KMS-11 (cell line): Measurements from ENCODE around the gene LOXHD1.

Experiments used
- H2AFZ ChIP-seq: fragments of 200-600 bp; sonication (generic); 2 replicates; pipeline ENCODE4 v1.6.1; 2016; ENCODE audit warnings: antibody characterized with exemption, mixed run types, low read depth
- H3K27ac ChIP-seq: fragments of 200-600 bp; sonication (generic); 2 replicates; pipeline ENCODE4 v1.6.1; 2016; ENCODE audit warnings: mild to moderate bottlenecking, mixed run types
- H3K27me3 ChIP-seq: fragments of 200-600 bp; sonication (generic); 2 replicates; pipeline ENCODE4 v1.6.1; 2017; ENCODE audit warnings: mild to moderate bottlenecking, low read depth, mixed run types, moderate library complexity; ENCODE audit not compliant: insufficient read depth
- H3K36me3 ChIP-seq: fragments of 200-600 bp; sonication (generic); 2 replicates; pipeline ENCODE4 v1.6.1; 2017; ENCODE audit warnings: mild to moderate bottlenecking, mixed run types; ENCODE audit not compliant: insufficient read depth
- H3K4me1 ChIP-seq: fragments of 200-600 bp; sonication (generic); 2 replicates; pipeline ENCODE4 v1.6.1; 2016; ENCODE audit warnings: mild to moderate bottlenecking, low read depth, mixed run types; ENCODE audit not compliant: poor library complexity, severe bottlenecking
- H3K4me2 ChIP-seq: fragments of 200-600 bp; sonication (generic); 2 replicates; pipeline ENCODE4 v1.7.0; 2016; ENCODE audit warnings: mild to moderate bottlenecking, mixed run types
- H3K4me3 ChIP-seq: fragments of 200-600 bp; sonication (generic); IDR thresholded peaks from 2 replicates; pipeline ENCODE4 v1.6.1; 2017; ENCODE audit warnings: low read depth, low read length, mixed read lengths; ENCODE audit not compliant: insufficient read depth
- H3K79me2 ChIP-seq: fragments of 200-600 bp; sonication (generic); 2 replicates; pipeline ENCODE4 v1.6.1; 2016; ENCODE audit warnings: low read depth, mixed run types; ENCODE audit not compliant: insufficient read depth
- H3K9ac ChIP-seq: fragments of 200-600 bp; sonication (generic); 2 replicates; pipeline ENCODE4 v1.6.1; 2016; ENCODE audit warnings: mild to moderate bottlenecking, mixed run types
- H4K20me1 ChIP-seq: fragments of 200-600 bp; sonication (generic); 2 replicates; pipeline ENCODE4 v1.6.1; 2016; ENCODE audit warnings: mild to moderate bottlenecking, mixed run types; ENCODE audit not compliant: insufficient read depth
- TF ChIP-seq, protein P1 (sequence below): fragments of 200-600 bp; sonication (generic); conservative IDR thresholded peaks from 2 replicates; pipeline ENCODE4 v1.6.1; 2017; ENCODE audit warnings: low read depth, mild to moderate bottlenecking, antibody characterized with exemption, low read length, moderate library complexity, mixed read lengths

LOXHD1 gene

DNA sequence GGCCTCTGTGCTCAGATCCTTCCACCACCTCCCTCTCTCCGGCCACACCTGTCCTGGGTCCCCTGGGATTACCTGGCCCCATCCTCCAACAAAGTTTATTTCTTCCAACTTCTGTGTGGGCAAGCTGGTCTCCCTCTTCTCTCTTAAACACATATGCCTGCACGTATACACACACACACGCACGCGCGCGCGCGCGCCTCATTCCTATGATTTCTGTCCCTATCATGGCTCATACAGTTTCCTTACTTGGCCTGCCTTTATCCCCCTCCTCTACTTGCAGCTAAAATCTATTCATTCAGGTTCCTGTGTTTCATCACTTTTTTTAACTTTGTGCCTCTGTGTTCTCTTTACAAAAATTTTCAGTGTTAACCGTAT, 96.4 kb downstream of the LOXHD1 start:
- TF ChIP-seq, protein P1, sequence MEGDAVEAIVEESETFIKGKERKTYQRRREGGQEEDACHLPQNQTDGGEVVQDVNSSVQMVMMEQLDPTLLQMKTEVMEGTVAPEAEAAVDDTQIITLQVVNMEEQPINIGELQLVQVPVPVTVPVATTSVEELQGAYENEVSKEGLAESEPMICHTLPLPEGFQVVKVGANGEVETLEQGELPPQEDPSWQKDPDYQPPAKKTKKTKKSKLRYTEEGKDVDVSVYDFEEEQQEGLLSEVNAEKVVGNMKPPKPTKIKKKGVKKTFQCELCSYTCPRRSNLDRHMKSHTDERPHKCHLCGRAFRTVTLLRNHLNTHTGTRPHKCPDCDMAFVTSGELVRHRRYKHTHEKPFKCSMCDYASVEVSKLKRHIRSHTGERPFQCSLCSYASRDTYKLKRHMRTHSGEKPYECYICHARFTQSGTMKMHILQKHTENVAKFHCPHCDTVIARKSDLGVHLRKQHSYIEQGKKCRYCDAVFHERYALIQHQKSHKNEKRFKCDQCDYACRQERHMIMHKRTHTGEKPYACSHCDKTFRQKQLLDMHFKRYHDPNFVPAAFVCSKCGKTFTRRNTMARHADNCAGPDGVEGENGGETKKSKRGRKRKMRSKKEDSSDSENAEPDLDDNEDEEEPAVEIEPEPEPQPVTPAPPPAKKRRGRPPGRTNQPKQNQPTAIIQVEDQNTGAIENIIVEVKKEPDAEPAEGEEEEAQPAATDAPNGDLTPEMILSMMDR = no peak
- no peak overlapping the region for H3K27ac ChIP-seq
- no peaks in the 10 kb centered on the region for H3K4me1 ChIP-seq

DNA sequence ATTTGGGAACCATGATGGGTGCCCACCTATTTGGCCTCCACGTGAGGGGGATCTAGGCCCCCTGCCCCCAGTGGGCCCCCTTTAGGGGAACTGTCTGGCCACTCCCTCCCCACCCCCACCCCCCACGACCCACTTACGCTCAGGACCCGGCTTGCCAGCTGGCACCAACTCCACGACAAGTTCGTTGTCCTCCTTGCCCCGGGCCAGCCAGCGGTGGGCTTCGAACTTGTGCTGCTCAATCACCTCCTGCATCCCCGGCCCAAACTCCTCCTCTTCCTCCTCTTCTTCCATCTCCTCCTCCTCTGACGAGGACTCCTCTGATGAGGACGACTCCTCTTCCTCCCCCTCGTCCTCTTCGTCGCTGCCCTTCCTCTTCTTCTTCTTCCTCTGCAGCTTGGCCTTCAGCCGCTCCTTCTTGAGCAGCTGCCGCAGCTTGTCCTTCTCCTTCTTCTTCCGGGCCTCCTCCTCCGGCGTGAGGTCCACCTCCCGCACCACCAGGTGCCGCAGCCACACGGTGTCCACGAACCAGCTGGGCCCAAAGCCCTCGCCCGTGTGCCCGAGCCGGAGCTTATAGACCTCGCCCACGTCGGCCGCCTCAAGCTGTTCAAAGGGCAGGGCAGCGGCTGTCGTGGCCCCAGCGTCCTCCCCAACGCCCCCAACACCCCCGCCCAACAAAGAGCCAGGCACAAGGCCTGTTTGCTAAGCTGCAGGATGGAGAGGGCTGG, 96.9 kb downstream of the LOXHD1 start:
- H3K9ac ChIP-seq = no peak overlapping the region
- no peaks in the 10 kb centered on the region for H3K36me3 ChIP-seq
- no peak overlapping the region for H3K4me2 ChIP-seq
- no peak overlapping the region for H3K27ac ChIP-seq
- H3K79me2 ChIP-seq = no peaks in the 10 kb centered on the region
- TF ChIP-seq, protein P1 = no peak
- H3K4me3 ChIP-seq = no peak overlapping the region
- no peaks in the 10 kb centered on the region for H3K27me3 ChIP-seq
- no peak overlapping the region for H2AFZ ChIP-seq
- H4K20me1 ChIP-seq = no peaks in the 10 kb centered on the region
- H3K4me1 ChIP-seq = no peaks in the 10 kb centered on the region

More for the DNA sequence above, 96.4 kb downstream of the LOXHD1 start:
- Histone ChIP-seq H3K36me3 (no peaks in the 10 kb centered on the region), H2AFZ (no peak overlapping the region), H3K4me2 (no peak overlapping the region), H3K27me3 (no peaks in the 10 kb centered on the region), H4K20me1 (no peaks in the 10 kb centered on the region), H3K79me2 (no peaks in the 10 kb centered on the region), H3K9ac (no peak overlapping the region), H3K4me3 (no peak overlapping the region)

DNA sequence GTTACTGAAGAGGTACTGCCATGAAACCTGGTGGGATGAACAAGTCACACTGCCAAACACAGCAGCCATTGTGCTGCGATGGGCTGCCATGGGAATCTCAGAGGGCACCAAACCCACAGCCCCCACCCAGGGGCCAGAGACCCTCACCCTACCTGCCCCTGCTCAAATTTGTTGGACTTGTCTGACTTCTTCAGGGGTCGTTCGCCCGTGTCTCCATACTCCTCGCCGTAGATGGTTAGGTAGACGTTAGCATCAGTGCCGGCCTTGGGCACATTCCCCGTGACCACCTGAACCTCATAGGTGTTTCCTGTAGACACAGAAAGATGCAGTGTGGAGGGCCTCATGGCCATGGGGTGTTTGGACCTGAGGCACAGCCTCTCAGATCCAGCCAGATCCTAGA, 97.7 kb downstream of the LOXHD1 start:
- H3K79me2 ChIP-seq = no peaks in the 10 kb centered on the region
- no peak overlapping the region for H3K4me3 ChIP-seq
- no peak overlapping the region for H3K4me2 ChIP-seq
- H3K27me3 ChIP-seq = no peaks in the 10 kb centered on the region
- no peak overlapping the region for H3K9ac ChIP-seq
- TF ChIP-seq, protein P1 = no peak
- no peak overlapping the region for H2AFZ ChIP-seq
- H4K20me1 ChIP-seq = no peaks in the 10 kb centered on the region
- H3K4me1 ChIP-seq = no peaks in the 10 kb centered on the region
- no peak overlapping the region for H3K27ac ChIP-seq
- H3K36me3 ChIP-seq = no peaks in the 10 kb centered on the region

DNA sequence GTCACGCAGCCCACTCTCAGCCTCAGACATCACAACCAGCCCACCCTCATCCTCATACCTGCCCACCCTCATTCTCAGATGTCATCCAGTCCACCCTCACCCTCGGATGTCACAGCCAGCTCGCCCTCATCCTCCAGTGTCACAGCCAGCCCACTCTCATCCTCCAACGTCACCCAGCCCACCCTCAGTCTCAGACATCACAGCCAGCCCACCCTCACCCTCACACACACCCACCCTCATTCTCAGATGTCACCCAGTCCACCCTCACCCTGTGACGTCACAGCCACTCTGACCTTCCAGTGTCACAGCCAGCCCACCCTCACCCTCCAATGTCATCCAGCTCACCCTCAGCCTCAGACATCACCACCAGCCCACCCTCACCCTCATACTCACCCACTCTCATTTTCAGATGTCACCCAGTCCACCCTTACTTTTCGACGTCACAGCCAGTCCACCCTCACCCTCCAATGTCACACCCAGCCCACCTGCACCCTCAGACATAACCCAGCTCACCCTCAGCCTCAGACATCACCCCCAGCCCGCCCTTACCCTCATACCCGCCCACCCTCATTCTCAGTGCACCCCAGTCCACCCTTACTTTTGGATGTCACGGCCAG, 100.3 kb downstream of the LOXHD1 start:
- Histone ChIP-seq H4K20me1 (no peaks in the 10 kb centered on the region), H3K9ac (no peak overlapping the region), H3K27me3 (no peaks in the 10 kb centered on the region), H3K4me3 (no peak overlapping the region), H3K79me2 (no peaks in the 10 kb centered on the region), H3K27ac (no peak overlapping the region), H3K4me1 (no peaks in the 10 kb centered on the region), H3K36me3 (no peaks in the 10 kb centered on the region), H2AFZ (no peak overlapping the region), H3K4me2 (no peak overlapping the region)
- TF ChIP-seq, protein P1 = no peak
